Measurements from ENCODE around the gene PANK2. TPM values are rescaled to one million over a fixed set of nuclear protein-coding genes. Genes with fewer than 3 reads are reported as not detected.

The PANK2 gene
- total RNA-seq, 1 experiment from 2014 or later, result 62.7 TPM

DNA sequence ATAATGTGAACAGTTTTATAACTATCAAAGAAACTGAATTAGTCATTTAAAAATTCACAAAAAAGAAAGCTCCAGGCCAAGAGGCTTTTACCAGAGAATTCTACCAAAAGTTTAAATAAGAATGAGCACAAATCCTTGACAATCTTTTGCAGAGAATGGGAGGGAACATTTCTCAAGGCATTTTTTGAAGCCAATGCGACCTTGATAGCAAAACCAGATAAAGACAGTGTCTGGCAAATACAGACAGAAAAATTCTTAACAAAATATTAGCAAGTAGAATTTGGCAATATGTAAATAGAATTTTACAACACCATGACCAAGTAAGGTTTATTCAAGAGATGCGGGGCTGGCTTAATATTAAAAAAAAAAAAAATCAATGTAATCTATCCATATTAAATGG lies 84.5 kb downstream of the PANK2 start:
- Mint-ChIP-seq H3K36me3 (no peaks in the 10 kb centered on the region), H3K27me3 (ENCODE audit: low read depth) (no peaks in the 10 kb centered on the region), H3K9me3 (no peaks in the 10 kb centered on the region), H3K27ac (no peak overlapping the region), H3K4me1 (peaks cover 16% of the 10 kb centered on the region), H3K4me3 (no peak overlapping the region)
- ChIA-PET CTCF (interaction anchor here (0.7 kb wide), 1 partner anchor 10 kb away, joined by 4 read pairs; no protein-coding TSS in a partner anchor), POLR2A (no interaction called here)
- ATAC-seq, result no peak
- no peak for DNase-seq (ENCODE audit: low spot score)
- no peak for TF ChIP-seq ZNF317 (CRISPR knock-in tag; IDR thresholded peaks at IDR 0.05; ENCODE audit: borderline replicate concordance, low read depth)
- TF ChIP-seq NFE2L1 (CRISPR knock-in tag; IDR thresholded peaks at IDR 0.05), result no peak

- CTCF ChIA-PET, result no interaction called here
- peaks cover 16% of the 10 kb centered on the region for H3K4me1 Mint-ChIP-seq
- no peak for ATAC-seq
- DNase-seq (ENCODE audit: low spot score), result no peak
- POLR2A ChIA-PET, result no interaction called here
- H3K27ac Mint-ChIP-seq, result no peak overlapping the region
- H3K9me3 Mint-ChIP-seq, result no peaks in the 10 kb centered on the region
- H3K27me3 Mint-ChIP-seq (ENCODE audit: low read depth), result no peaks in the 10 kb centered on the region
- TF ChIP-seq, protein P1, sequence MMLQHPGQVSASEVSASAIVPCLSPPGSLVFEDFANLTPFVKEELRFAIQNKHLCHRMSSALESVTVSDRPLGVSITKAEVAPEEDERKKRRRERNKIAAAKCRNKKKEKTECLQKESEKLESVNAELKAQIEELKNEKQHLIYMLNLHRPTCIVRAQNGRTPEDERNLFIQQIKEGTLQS (CRISPR knock-in tag; conservative IDR thresholded peaks at IDR 0.05), result no peak
- TF ChIP-seq STAT6 (CRISPR knock-in tag; conservative IDR thresholded peaks at IDR 0.05; ENCODE audit: low read depth), result no peak
- no peak for TF ChIP-seq JUN (CRISPR knock-in tag; IDR thresholded peaks at IDR 0.05)
- TF ChIP-seq, protein P2, sequence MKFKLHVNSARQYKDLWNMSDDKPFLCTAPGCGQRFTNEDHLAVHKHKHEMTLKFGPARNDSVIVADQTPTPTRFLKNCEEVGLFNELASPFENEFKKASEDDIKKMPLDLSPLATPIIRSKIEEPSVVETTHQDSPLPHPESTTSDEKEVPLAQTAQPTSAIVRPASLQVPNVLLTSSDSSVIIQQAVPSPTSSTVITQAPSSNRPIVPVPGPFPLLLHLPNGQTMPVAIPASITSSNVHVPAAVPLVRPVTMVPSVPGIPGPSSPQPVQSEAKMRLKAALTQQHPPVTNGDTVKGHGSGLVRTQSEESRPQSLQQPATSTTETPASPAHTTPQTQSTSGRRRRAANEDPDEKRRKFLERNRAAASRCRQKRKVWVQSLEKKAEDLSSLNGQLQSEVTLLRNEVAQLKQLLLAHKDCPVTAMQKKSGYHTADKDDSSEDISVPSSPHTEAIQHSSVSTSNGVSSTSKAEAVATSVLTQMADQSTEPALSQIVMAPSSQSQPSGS (CRISPR knock-in tag; IDR thresholded peaks at IDR 0.05; ENCODE audit: borderline replicate concordance, low read depth), result no peak
- TF ChIP-seq FOXK1 (CRISPR knock-in tag; IDR thresholded peaks at IDR 0.05), result no peak
- TF ChIP-seq PRRX2 (CRISPR knock-in tag; IDR thresholded peaks at IDR 0.05), result no peak
- TF ChIP-seq, protein P3, sequence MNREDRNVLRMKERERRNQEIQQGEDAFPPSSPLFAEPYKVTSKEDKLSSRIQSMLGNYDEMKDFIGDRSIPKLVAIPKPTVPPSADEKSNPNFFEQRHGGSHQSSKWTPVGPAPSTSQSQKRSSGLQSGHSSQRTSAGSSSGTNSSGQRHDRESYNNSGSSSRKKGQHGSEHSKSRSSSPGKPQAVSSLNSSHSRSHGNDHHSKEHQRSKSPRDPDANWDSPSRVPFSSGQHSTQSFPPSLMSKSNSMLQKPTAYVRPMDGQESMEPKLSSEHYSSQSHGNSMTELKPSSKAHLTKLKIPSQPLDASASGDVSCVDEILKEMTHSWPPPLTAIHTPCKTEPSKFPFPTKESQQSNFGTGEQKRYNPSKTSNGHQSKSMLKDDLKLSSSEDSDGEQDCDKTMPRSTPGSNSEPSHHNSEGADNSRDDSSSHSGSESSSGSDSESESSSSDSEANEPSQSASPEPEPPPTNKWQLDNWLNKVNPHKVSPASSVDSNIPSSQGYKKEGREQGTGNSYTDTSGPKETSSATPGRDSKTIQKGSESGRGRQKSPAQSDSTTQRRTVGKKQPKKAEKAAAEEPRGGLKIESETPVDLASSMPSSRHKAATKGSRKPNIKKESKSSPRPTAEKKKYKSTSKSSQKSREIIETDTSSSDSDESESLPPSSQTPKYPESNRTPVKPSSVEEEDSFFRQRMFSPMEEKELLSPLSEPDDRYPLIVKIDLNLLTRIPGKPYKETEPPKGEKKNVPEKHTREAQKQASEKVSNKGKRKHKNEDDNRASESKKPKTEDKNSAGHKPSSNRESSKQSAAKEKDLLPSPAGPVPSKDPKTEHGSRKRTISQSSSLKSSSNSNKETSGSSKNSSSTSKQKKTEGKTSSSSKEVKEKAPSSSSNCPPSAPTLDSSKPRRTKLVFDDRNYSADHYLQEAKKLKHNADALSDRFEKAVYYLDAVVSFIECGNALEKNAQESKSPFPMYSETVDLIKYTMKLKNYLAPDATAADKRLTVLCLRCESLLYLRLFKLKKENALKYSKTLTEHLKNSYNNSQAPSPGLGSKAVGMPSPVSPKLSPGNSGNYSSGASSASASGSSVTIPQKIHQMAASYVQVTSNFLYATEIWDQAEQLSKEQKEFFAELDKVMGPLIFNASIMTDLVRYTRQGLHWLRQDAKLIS (CRISPR knock-in tag; IDR thresholded peaks at IDR 0.05; ENCODE audit: borderline replicate concordance), result no peak
- TF ChIP-seq ZNF671 (CRISPR knock-in tag; IDR thresholded peaks at IDR 0.05), result no peak
- TF ChIP-seq, protein P4, sequence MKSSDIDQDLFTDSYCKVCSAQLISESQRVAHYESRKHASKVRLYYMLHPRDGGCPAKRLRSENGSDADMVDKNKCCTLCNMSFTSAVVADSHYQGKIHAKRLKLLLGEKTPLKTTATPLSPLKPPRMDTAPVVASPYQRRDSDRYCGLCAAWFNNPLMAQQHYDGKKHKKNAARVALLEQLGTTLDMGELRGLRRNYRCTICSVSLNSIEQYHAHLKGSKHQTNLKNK (CRISPR knock-in tag; IDR thresholded peaks at IDR 0.05), result no peak
- TF ChIP-seq GABPB1 (CRISPR knock-in tag; IDR thresholded peaks at IDR 0.05), result no peak
- TF ChIP-seq, protein P5, sequence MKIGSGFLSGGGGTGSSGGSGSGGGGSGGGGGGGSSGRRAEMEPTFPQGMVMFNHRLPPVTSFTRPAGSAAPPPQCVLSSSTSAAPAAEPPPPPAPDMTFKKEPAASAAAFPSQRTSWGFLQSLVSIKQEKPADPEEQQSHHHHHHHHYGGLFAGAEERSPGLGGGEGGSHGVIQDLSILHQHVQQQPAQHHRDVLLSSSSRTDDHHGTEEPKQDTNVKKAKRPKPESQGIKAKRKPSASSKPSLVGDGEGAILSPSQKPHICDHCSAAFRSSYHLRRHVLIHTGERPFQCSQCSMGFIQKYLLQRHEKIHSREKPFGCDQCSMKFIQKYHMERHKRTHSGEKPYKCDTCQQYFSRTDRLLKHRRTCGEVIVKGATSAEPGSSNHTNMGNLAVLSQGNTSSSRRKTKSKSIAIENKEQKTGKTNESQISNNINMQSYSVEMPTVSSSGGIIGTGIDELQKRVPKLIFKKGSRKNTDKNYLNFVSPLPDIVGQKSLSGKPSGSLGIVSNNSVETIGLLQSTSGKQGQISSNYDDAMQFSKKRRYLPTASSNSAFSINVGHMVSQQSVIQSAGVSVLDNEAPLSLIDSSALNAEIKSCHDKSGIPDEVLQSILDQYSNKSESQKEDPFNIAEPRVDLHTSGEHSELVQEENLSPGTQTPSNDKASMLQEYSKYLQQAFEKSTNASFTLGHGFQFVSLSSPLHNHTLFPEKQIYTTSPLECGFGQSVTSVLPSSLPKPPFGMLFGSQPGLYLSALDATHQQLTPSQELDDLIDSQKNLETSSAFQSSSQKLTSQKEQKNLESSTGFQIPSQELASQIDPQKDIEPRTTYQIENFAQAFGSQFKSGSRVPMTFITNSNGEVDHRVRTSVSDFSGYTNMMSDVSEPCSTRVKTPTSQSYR (CRISPR knock-in tag; IDR thresholded peaks at IDR 0.05), result no peak
- no peak for TF ChIP-seq KAT7 (CRISPR knock-in tag; IDR thresholded peaks at IDR 0.05; ENCODE audit: borderline replicate concordance)
- no peak for TF ChIP-seq NFYB (CRISPR knock-in tag; conservative IDR thresholded peaks at IDR 0.05; ENCODE audit: low read depth)
- no peak for TF ChIP-seq TEAD1 (CRISPR knock-in tag; IDR thresholded peaks at IDR 0.05)
- no peak for TF ChIP-seq NFATC4 (CRISPR knock-in tag; IDR thresholded peaks at IDR 0.05)
- no peak for TF ChIP-seq GTF2I (CRISPR knock-in tag; conservative IDR thresholded peaks at IDR 0.05)
- H3K36me3 Mint-ChIP-seq, result no peaks in the 10 kb centered on the region
- H3K4me3 Mint-ChIP-seq, result no peak overlapping the region
Observed at GRCh38 chr20:3976511-3976910, 87.3 kb downstream of the PANK2 start.
